Activated naive CD4-positive, alpha-beta T cell treated with Interleukin-2 at 50 U/mL for 16 hours (primary cell): ENCODE measurements around the gene IQCE.
"Not testable (repeated sequence)": the region's sequence is repeated elsewhere in the genome, so short reads cannot be mapped to it uniquely, and the experiment has no call there.

ENCODE experiments used
- DNase-seq: peaks from one replicate; pipeline ENCODE4 v3.0.0-alpha.2; 2020

Gene IQCE

DNA sequence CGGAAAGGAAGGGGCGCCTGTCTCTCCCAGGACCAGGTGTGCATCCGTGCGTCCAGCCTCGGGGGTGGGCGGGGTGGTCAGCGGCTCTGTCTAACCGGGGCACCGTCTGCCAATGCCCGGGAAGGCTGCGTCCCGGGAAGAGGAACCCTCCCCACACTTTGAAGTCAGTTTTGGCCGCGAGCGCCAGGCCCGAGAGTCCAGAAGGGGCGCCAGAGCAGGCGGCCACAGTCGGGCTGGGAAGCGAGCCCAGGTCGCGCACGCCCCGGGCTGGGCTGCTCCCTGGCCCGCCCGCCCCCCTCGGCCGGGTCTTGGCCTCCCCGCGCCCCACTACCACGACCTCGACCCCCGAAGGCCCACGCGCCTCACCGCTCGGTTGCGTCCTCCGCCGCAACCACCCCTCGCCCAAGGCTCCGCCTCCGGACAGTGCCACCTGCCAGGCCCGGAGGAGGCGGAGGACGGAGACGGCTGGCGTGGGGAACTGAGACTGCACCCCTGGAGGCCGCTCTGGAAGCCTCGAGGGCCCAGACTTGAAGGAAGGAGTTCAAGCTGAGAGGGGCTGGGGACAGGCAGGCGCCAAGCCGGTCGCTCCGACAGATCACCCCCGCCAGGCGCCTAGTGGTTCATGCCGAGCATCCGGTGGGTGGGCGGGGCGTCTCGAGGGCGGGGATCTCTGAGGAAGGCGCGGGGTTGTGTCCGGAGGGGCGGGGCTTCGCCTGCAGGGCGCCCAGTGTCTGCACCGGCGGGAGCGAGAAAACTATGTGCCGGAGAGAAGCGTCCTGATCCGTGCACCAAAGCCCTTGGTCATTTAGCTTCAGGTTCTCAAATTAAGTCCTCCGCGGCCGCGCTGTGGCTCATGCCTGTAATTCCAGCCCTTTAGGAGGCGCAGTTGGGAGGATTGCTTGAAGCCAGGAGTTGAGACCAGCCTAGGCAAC, 3.4 kb upstream of the IQCE start, which contains the start of gene BRAT1:
Gene BRAT1 (minus strand): TSS at position 404 of the 932 bp plus-strand sequence. CDS start 1,093 bp downstream, outside the sequence.
- DNase-seq: peak; percentile 94

DNA sequence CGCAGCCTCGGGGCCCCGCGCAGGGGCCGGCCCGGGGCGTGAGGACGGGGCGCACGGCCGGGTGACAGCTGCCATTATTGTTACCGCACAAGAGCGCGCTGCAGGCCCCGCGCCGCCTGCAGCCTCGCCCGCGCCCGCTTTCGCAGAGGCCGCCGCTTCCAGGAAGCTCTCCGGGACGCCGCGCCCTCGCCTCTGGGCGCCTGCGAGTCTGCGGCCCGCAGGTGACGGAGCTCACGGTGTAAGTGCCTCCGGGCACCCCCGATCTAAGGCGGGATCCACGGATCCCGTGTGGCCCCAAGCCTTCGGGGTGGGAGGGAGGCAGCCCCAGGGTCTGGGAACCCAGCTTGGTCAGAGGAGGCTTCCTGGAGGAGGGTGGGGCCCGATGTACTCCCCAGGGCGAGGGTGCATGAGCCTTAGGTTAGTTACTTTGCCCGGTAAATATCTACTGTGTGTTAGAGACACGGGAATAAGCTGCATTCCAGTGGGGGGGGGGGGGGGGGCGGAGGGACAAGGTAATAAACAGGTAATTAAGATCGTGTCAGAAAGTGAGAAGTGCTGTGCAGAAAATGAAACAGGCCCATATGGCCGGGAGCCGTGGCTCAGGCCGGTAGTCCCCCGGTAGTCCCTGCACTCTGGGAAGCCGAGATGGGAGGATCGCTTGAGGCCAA, 638 bp downstream of the IQCE start:
- peak; percentile 32 for DNase-seq

GRCh38 chr7:2563955-2564354, 5.2 kb downstream of the IQCE start:
- not testable (repeated sequence) for DNase-seq

- DNase-seq: no peak
These were observed 6.3 kb downstream of the IQCE start for GRCh38 chr7:2564970-2565540.

DNA sequence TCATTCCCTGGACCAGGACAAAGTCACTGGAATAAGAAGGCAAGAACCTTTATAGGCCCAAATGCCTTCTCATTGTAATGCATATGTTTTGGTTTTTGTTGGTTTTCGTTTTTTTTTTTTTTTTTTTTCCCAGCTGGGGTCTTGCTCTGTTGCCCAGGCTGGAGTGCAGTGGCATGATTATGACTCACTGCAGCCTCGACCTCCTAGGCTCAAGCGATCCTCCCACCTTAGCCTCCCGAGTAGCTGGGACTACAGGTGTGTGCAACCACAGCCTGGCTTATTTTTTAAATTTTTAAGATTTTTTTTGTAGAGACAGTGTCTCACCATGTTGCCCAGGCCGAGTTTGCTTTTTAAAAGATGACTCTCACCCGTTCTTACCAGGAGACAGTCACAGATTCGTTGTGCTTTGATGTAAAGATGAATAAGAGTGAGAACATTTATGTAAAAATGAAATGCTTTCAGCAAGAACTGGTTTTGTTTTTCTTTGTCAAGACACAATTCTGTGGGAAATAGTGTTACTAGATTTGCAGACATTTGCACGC, 7.6 kb downstream of the IQCE start:
- no peak for DNase-seq

DNA sequence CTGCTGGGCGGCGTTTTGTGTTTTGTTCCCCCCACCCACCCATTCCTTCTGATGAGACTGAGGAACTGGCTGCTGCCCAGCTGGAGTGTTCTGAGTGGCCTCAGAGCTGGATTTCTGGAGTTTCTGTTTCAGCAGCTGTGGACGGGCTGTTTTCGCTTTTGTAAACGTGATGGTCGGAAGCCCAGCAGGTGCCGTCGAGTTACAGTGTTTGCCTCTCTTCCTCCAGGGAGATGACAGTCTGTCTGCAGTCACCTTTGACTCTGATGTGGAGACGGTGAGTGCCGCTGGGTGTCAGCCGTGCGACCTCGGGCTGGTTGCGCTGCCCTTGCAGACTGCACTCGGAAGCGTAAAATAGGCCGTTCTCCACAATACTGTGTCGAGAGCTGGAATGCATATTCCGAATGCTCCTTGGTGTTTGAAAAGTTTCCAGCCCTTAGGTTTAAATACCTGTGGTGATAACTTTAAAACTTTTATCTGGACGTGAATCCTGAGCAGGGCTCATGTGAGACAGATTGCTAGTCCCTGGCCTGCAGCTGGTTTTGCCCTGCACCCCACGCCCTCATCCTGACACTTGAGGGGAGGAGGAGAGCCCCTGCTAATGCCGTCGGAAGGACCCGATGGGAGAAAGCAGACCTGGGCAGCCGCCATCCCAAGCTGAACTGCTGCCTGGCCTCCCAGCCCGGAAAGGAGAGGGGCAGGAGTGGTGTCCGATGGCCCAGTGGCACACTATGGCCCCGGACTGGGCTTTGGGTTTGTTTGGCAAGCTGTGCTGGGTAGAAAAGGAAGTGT, 8.3 kb downstream of the IQCE start:
- peak; percentile 38 for DNase-seq

GRCh38 chr7:2567679-2568278, 9.0 kb downstream of the IQCE start:
- no peak for DNase-seq

- DNase-seq: no peak
These were observed 9.9 kb downstream of the IQCE start for GRCh38 chr7:2568521-2569223.

- DNase-seq: no peak
These were observed 10.6 kb downstream of the IQCE start for GRCh38 chr7:2569421-2569820.

DNA sequence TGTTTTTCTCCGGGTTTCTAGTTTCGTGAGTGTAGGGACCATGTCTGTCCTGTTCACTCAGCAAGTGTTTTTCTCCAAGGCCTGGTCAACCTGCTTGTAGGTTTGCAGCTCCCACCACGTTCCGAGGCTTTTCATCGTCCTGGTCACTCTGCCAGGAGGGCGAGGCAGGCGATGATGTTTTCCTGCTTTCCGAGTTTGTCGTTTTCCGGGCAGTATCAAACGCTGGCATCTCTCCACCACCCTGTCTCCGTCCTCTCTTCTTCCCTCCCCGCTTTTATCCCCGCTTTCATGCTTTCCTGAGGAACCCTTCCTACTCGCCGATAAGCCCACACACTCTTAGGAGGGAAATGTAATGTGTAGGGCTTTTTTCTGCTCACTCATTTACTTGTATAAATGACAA, 11.2 kb downstream of the IQCE start:
- no peak for DNase-seq

DNA sequence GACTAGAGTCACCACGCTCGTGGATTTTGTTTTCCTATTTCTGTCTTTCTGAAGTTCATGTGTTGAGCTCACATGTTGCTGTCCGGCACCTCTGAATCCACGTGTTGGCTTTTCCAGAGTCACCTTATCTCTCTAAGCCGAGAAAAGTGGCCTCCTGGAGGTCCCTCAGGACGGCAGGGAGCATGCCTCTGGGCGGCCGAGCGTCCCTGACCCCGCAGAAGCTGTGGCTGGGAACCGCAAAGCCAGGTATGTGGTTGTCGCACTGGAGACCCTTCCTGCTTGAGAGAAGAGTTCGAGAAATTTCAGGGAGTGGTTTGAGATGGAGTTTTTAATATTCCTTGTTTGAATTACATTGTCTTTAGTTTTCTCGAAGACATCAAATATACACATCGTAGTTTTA, 12.6 kb downstream of the IQCE start:
- DNase-seq: no peak

GRCh38 chr7:2572101-2572842, 13.5 kb downstream of the IQCE start:
- peak; percentile 13 for DNase-seq

- DNase-seq: no peak
These were observed 15.0 kb downstream of the IQCE start for GRCh38 chr7:2573761-2574160.

- no peak for DNase-seq
These were observed 16.4 kb downstream of the IQCE start for GRCh38 chr7:2575046-2575732.

DNA sequence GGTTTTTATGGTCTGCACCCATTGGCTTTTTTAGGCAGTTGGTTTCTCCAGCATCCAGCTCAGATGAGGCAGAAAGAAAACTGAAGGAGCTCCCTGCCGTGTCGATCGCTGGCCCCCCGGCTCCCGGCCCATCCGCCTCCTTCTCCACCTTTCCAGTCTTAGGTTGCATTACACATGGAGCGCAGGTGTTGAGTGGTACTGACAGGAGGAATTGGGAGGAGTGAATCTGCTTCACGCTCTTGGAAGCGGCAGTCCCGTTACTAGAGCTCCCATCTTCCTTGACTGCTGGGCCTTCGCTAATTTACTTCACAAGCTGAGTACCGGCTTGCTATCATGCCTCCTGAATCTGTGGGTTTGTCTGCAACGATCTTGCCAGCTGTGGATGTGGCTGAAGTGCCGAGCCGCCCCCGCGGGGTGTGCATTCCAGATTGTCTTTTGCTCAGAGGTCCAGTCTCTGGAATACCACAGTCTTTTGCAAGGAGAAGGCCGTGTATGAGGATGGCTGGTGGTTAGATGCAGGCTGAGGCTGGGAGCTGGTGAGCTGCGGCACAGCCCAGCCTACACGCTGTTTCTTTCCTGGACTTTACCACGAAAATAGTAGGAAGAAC, 17.1 kb downstream of the IQCE start:
- no peak for DNase-seq

DNA sequence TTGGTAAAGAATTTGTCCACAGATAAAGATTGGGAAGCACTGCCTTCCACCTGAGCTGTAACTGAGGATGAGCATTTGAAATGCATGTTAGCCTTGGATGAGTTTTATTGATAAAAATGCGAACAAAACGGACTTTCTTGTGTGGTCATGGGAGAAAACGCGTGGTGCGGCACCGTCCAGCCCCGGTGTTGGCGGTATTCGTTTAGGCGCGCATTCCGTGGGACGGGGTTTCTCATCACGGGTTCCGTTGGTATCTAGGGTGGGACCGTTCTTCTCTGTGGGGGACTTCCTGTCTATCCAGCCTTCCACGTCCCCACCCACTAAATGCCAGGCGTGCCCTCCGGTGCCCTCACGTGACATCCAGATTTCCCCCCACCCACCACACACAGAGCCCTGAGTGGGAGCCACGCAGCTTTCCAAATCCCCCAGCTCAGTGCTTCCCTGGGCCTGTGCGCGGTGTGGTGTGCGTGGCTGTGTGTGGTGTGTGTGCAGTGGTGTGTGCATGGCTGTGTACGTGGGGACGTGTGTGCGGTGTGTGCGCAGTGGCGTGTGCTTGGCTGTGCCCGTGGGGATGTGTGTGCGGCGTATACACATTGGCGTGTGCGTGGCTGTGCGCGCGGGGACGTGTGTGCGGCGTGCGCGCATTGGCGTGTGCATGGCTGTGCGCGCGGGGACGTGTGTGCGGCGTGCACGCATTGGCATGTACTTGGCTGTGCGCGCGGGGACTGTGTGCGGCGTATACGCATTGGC, 18.1 kb downstream of the IQCE start:
- DNase-seq: no peak

DNA sequence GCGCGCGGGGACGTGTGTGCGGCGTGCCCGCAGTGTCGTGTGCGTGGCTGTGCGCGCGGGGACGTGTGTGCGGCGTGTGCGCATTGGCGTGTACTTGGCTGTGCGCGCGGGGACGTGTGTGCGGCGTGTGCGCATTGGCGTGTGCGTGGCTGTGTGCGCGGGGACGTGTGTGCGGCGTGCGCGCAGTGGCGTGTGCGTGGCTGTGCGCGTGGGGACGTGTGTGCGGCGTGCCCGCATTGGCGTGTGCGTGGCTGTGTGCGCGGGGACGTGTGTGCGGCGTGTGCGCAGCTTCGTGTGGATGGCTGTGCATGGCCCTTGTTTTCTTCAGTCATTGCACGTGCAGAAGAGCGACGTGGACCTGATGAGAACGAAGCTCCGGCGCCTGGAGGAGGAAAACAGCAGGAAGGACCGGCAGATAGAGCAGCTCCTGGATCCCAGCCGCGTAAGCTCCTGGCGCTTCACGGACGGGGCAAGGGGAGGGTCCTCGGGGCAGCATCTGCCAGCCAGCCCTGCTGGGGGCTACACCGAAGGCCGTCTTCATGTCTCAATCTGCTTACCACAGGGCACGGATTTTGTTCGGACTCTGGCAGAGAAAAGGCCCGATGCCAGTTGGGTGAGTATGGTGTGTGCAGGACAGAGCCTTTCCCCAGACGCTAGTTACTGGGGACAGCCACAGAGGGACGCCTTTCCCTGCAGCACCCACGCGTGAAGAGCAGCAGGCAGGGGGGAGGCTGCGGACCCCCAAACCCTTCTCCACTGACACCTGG, 19.3 kb downstream of the IQCE start:
- no peak for DNase-seq

DNA sequence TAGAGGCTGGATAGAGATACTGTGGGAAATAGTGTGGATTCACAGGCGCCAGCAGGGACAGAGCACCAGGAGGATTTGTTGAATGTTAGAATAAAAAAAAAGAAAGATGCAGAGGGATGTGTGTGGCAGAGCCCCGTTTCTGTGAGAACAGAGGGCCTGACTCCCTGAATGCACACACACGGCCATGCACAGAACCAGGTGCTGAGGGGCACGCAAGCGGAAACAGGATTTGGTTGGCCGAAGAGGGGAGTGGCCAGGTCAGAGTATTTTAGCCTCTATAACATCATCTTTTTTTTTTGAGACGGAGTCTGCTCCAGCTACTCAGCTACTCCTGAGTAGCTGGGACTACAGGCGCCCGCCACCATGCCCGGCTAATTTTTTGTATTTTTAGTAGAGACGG, 21.9 kb downstream of the IQCE start:
- DNase-seq: no peak
